ENCODE data around the gene CSMD2. TPM values are rescaled to one million over a fixed set of nuclear protein-coding genes. Genes with fewer than 3 reads are reported as not detected.

The CSMD2 gene
- total and polyA plus RNA-seq, 7 donors = 0.02 to 0.32 (median 0.10) TPM

GRCh38 chr1:33507661-33508060 is 657.4 kb downstream of the CSMD2 start:
- ATAC-seq (no peak), DNase-seq (no peak)
- intact Hi-C loops (cut with DNase I) = no loop called here
- Histone ChIP-seq H3K9me3 (no peaks in the 10 kb centered on the region), H3K4me1 (no peaks in the 10 kb centered on the region), H3K27ac (no peak overlapping the region), H3K36me3 (ENCODE audit: insufficient read depth in 1 of 2, low read depth in 1 of 2) (no peaks in the 10 kb centered on the region), H3K27me3 (ENCODE audit: insufficient read depth in 3 of 3, low read length in 2 of 3) (no peaks in the 10 kb centered on the region), H3K4me3 (no peak overlapping the region)
- WGBS, 3 donors = 91 to 95% (median 95%) methylated on average over 3 of the region's 3 CpGs
- TF ChIP-seq CTCF (IDR thresholded peaks at IDR 0.05) = no peak

- DNase-seq (no peak), ATAC-seq (no peak)
- WGBS, 3 donors = 67 to 80% (median 76%) methylated on average over 1 of the region's 1 CpG
- Histone ChIP-seq H3K27me3 (ENCODE audit: insufficient read depth in 3 of 3, low read length in 2 of 3) (no peaks in the 10 kb centered on the region), H3K36me3 (ENCODE audit: insufficient read depth in 1 of 2, low read depth in 1 of 2) (no peaks in the 10 kb centered on the region), H3K4me1 (no peaks in the 10 kb centered on the region), H3K4me3 (no peak overlapping the region), H3K9me3 (peaks cover 3% of the 10 kb centered on the region), H3K27ac (no peak overlapping the region)
- intact Hi-C loops (cut with DNase I) = no loop called here
- TF ChIP-seq CTCF (IDR thresholded peaks at IDR 0.05) = no peak
Observed at GRCh38 chr1:33503506-33503905, 661.5 kb downstream of the CSMD2 start.

- no peak for TF ChIP-seq CTCF (IDR thresholded peaks at IDR 0.05)
- ATAC-seq (no peak), DNase-seq (no peak)
- WGBS, 3 donors = 70 to 85% (median 71%) methylated on average over 5 of the region's 5 CpGs
- no peaks in the 10 kb centered on the region for H3K4me1 ChIP-seq
- intact Hi-C loops (cut with DNase I) = no loop called here
- H3K9me3 ChIP-seq = peaks cover 7% of the 10 kb centered on the region
- no peaks in the 10 kb centered on the region for H3K36me3 ChIP-seq (ENCODE audit: insufficient read depth in 1 of 2, low read depth in 1 of 2)
- H3K27ac ChIP-seq = no peak overlapping the region
- H3K4me3 ChIP-seq = no peak overlapping the region
- H3K27me3 ChIP-seq (ENCODE audit: insufficient read depth in 3 of 3, low read length in 2 of 3) = no peaks in the 10 kb centered on the region
Observed at GRCh38 chr1:33502726-33503125, 662.3 kb downstream of the CSMD2 start.

- no peak for TF ChIP-seq CTCF (IDR thresholded peaks at IDR 0.05)
- 83 to 92% (median 89%) methylated on average over 8 of the region's 8 CpGs for WGBS, 3 donors
- intact Hi-C loops (cut with DNase I) = no loop called here
Observed at GRCh38 chr1:33501774-33502173, 663.3 kb downstream of the CSMD2 start.

GRCh38 chr1:33501309-33501708 is 663.7 kb downstream of the CSMD2 start:
- no peaks in the 10 kb centered on the region for H3K27me3 ChIP-seq (ENCODE audit: insufficient read depth in 3 of 3, low read length in 2 of 3)
- H3K4me3 ChIP-seq = no peak overlapping the region
- no peak overlapping the region for H3K27ac ChIP-seq
- DNase-seq (no peak), ATAC-seq (no peak)
- intact Hi-C loops (cut with DNase I) = no loop called here
- peaks cover 9% of the 10 kb centered on the region for H3K9me3 ChIP-seq
- no peaks in the 10 kb centered on the region for H3K36me3 ChIP-seq (ENCODE audit: insufficient read depth in 1 of 2, low read depth in 1 of 2)
- 73 to 78% (median 76%) methylated on average over 2 of the region's 2 CpGs for WGBS, 3 donors
- no peak for TF ChIP-seq CTCF (IDR thresholded peaks at IDR 0.05)
- H3K4me1 ChIP-seq = no peaks in the 10 kb centered on the region

More at GRCh38 chr1:33501774-33502173, 663.3 kb downstream of the CSMD2 start:
- H3K27me3 ChIP-seq (ENCODE audit: insufficient read depth in 3 of 3, low read length in 2 of 3) = no peaks in the 10 kb centered on the region
- ATAC-seq (no peak), DNase-seq (no peak)
- no peak overlapping the region for H3K4me3 ChIP-seq
- H3K4me1 ChIP-seq = no peaks in the 10 kb centered on the region
- peaks cover 9% of the 10 kb centered on the region for H3K9me3 ChIP-seq
- H3K36me3 ChIP-seq (ENCODE audit: insufficient read depth in 1 of 2, low read depth in 1 of 2) = no peaks in the 10 kb centered on the region
- no peak overlapping the region for H3K27ac ChIP-seq

Data from psoas muscle (tissue), 8 donors.